Measurements from ENCODE around the gene CARD8. TPM values are rescaled to one million over a fixed set of nuclear protein-coding genes. Genes with fewer than 3 reads are reported as not detected.

The CARD8 gene
- total RNA-seq (2022; extraction: Qiagen RNA extraction; ENCODE audit: low read depth), result 17.0 to 21.3 TPM (median 18.9 TPM) in 5 replicates

GRCh38 chr19:48255376-48256303 is at the start of gene CARD8:
CARD8 (minus strand) TSS chr19:48255912; CDS start chr19:48241020, 14,892 bp downstream.

GRCh38 chr19:48169939-48170803 is 85.5 kb downstream of the CARD8 start, which contains the start of the genes LIG1 and ZSWIM9:
LIG1 (minus strand) TSS chr19:48170344; CDS start chr19:48165566, 4,778 bp downstream.
ZSWIM9 (plus strand) TSS chr19:48170680; CDS start chr19:48171803, 1,123 bp downstream.

Other genes starting within 250 kb of the CARD8 start
- gene CABP5, start 211.8 kb downstream of the CARD8 start, total RNA-seq (2022; extraction: Qiagen RNA extraction; ENCODE audit: low read depth), result not detected in 5 replicates
- gene PLA2G4C, start 145.1 kb downstream of the CARD8 start, total RNA-seq (2022; extraction: Qiagen RNA extraction; ENCODE audit: low read depth), result 9.5 to 15.0 TPM (median 11.2 TPM) in 5 replicates
- 56.1 to 67.2 TPM (median 66.0 TPM) in 5 replicates for gene LIG1, start 85.6 kb downstream of the CARD8 start, total RNA-seq (2022; extraction: Qiagen RNA extraction; ENCODE audit: low read depth)
- 5.7 to 8.5 TPM (median 7.5 TPM) in 5 replicates for gene ZSWIM9, start 85.2 kb downstream of the CARD8 start, total RNA-seq (2022; extraction: Qiagen RNA extraction; ENCODE audit: low read depth)
- gene ZNF114, start 14.2 kb upstream of the CARD8 start, total RNA-seq (2022; extraction: Qiagen RNA extraction; ENCODE audit: low read depth), result 4.3 to 6.8 TPM (median 5.3 TPM) in 5 replicates
- 462 to 509 TPM (median 474 TPM) in 5 replicates for gene EMP3, start 69.6 kb upstream of the CARD8 start, total RNA-seq (2022; extraction: Qiagen RNA extraction; ENCODE audit: low read depth)
- gene TMEM143, start 108.0 kb upstream of the CARD8 start, total RNA-seq (2022; extraction: Qiagen RNA extraction; ENCODE audit: low read depth), result 3.1 to 5.4 TPM (median 4.7 TPM) in 5 replicates
- 2.2 to 4.0 TPM (median 3.3 TPM) in 5 replicates for gene SYNGR4, start 108.5 kb upstream of the CARD8 start, total RNA-seq (2022; extraction: Qiagen RNA extraction; ENCODE audit: low read depth)
- 379 to 446 TPM (median 415 TPM) in 5 replicates for gene KDELR1, start 135.6 kb upstream of the CARD8 start, total RNA-seq (2022; extraction: Qiagen RNA extraction; ENCODE audit: low read depth)
- 7.2 to 10.9 TPM (median 9.5 TPM) in 5 replicates for gene GRIN2D, start 137.8 kb upstream of the CARD8 start, total RNA-seq (2022; extraction: Qiagen RNA extraction; ENCODE audit: low read depth)
- gene GRWD1, start 190.1 kb upstream of the CARD8 start, total RNA-seq (2022; extraction: Qiagen RNA extraction; ENCODE audit: low read depth), result 101 to 132 TPM (median 125 TPM) in 5 replicates
- 1.4 to 2.0 TPM (median 1.6 TPM) in 5 replicates for gene KCNJ14, start 199.7 kb upstream of the CARD8 start, total RNA-seq (2022; extraction: Qiagen RNA extraction; ENCODE audit: low read depth)
- gene CYTH2, start 213.5 kb upstream of the CARD8 start, total RNA-seq (2022; extraction: Qiagen RNA extraction; ENCODE audit: low read depth), result 48.9 to 61.7 TPM (median 55.6 TPM) in 5 replicates